NCI-H526 (cell line): ENCODE results near the gene ATP8A2.
"Not testable (repeated sequence)": the region's sequence is repeated elsewhere in the genome, so short reads cannot be mapped to it uniquely, and the experiment has no call there.

Experiments used
- DNase-seq, 2 experiments: peaks; one replicate each; lab custom pipeline; 2025; lab: John Stamatoyannopoulos, UW

Gene ATP8A2

DNA sequence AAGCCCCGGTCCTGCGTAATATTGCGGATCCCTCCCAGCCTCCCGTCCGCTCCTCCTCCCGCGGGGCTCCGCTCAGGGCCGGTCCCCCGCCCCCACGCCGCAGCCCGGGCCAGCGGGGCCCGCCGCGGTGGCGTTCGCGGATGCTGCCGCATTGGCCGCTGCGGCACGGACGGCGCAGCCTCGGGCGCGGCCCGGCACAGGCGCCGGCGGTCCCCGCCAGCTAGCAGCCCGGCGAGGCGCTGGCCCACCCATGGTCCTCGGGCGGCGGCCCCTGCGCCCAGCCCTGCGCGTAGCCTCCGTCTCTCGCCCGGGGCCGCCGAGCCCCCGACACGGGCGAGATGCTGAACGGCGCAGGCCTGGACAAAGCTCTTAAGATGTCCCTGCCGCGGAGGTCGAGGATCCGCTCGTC, at the start of gene ATP8A2:
TSS of gene ATP8A2 (plus strand) at position 100 of the 409 bp plus-strand sequence. CDS start at position 339, 239 bp downstream.
- peak in 1 of 2 experiments; percentile 72 for DNase-seq

DNA sequence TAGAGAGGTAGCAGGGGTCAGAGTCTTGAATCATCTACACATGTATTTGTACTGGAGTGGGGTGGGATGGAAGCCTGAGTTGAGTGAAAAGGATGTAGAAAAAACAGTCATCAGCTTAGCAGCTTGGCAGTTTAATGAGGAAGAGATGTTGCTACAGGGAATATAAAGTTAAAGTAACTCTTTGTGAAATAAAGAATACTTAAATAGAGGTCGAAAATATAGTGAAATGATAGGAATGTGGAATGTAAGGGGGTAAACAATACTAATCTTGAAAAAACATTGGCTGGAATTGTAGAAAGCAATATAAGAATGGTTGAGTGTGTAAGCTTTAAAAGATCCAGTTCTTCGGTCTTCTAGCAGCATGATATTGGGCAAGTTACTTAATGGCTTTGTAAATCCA, 47.7 kb upstream of the ATP8A2 start:
- DNase-seq = no peak

DNA sequence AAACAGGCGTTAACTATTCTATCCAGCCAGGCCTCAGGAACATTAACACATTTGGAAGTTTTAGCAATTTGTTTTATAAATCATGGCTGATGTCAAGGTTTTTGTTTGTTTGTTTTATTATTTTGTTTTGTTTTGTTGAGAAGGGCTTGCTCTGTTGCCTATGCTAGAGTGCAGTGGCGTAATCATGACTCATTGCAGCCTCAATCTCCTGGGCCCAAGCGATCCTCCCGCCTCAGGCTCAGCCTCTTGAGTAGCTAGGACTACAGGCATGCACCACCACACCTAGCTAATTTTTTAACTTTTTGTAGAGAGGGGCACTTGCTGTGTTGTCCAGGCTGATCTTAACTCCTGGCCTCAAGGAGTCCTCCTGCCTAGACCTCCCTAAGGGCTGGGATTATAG, 42.1 kb upstream of the ATP8A2 start:
- DNase-seq = no peak

DNA sequence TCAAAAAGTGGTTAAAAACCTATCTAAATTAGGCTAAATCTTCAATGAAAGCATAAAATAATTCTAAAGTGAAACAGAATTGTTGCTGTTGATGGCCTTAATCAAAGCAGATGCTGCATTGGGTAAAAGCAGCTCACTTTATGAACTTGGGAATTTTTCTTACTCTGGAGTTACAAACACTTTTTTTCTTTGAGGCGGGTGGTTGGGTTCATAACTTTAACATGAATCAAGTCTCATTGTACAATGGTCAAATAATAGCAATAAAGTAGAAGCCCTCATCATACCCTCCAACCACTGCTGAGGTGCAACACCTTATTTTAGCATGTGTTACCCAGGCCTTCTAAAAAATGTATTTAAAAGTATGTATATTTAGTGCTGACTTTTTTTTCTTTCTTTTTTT, 41.2 kb upstream of the ATP8A2 start:
- no peak for DNase-seq

DNA sequence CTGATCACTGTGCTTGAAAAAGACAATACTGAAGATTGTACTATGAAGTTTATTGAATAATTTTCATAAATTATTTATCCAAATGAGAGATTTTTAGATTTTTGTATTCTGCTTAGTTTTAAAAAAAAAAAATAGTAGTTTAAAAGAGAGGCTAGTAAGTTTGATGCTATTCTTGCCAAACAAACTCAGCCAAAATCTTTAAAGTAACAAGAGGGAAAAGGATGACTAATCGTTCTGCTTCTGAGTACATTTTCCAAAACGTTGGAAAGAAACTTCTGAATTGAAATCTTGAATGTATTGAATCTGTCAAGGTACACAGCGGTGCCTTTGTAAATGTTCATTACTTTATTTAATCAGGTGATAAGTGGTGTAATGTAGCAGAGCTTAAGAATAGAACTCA, 35.9 kb upstream of the ATP8A2 start:
- DNase-seq = no peak

DNA sequence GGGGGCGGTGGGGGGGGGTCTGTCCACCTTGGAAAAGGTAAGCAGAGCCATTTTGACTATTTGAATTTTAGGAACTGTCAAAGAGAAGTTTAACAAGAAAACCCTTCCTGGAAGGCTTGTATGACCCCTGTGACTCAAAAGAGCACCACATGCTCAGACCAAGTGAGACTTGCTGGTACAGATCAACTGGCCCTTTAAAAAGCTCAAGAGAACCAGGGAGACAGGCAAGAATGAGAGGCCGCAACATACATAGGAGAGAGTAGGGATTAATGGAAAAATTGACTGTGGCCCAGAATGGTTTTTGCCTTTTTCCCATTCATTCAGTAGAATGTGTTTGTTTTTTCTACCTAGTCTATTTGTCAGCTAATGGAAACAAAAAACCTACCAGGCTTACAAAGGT, 26.2 kb upstream of the ATP8A2 start:
- DNase-seq = no peak

DNA sequence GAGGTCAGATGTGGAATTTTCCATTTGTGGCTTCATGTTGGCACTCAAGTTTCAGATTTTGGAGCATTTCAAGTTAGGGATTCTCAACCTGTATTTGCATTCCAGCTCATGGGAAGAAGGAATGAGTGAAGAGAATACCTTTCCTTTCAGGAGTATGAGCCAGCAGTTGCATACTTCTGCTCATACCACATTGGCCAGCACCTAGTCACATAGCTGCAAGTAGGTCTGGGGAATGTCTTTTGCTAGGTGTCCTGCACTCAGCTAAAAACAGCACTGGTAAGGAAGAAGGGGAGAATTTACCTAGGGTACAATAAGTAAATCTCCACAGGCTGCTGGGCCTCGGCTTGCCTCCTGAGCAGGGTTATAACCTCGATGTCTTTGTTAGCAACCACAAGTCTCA, 24.6 kb upstream of the ATP8A2 start:
- DNase-seq = no peak

DNA sequence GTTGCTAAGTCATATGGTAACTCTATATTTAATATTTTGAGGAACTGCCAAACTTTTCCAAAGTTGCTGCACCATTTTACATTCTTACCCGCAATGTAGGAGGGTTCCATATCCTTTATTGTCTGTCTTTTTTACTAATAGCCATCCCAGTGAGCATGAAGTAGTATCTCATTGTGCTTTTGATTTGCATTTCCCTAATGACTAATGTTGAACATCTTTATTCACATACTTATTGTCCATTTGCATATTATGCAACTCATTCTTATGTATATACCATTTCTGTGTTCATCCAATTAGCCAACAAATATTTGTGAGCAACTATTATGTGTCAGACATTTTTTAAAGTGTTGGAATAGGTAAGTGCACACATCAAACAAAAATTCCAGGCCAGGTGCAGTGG, 20.4 kb upstream of the ATP8A2 start:
- no peak for DNase-seq

DNA sequence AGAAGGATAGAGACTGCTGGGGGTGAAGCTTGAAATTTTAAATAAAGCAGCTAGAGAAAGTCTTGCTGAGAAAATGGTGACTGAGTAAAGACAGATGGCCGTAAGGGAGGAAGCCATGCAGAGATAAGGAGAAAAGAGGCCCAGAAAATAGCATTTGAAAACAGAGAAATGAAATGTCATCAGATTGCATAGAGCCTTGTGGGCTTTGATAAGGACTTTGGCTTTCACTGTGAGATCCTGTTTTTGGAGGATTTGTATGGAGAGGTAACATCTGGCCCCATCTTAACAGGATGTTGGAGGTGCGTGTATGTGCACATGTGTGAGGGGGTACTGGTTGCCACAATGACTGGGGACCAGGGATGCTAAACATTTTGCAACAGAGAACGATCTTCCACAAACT, 19.5 kb upstream of the ATP8A2 start:
- DNase-seq = no peak

DNA sequence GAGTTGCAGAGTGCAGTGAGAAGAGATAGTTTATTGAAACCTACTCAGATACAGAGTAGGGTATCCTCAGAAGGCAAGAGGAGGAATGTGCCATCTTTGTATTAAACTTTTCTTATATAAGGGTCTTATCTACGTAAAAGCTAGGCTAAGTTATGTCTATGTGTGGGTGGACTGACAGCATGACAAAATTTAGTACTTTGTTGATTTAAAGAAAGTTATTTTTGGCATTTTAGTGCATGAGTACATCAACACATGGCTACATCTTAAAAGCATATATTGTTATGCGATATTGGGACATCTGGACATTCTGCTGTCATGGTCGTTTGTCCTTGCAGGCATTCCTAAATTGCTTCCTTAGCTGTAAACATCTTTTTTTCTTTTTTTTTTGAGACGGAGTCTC, 19.0 kb upstream of the ATP8A2 start:
- no peak for DNase-seq

DNA sequence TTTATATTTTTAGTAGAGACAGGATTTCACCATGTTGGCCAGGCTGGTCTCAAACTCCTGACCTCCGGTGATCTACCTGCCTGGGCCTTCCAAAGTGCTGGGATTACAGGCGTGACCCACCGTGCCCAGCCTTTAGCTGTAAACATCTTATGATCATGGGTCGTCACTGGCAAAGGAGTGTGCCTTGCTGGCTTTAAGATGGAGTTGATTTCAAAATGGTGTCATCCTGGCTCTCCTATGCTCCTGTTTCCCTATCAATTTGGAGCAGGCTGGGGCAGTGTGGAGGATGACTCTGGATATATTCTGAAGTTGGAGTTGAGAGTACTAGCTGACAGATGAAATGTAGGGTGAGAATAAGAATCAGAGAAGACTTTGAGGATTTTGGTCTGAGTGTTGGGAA, 18.4 kb upstream of the ATP8A2 start:
- no peak for DNase-seq

DNA sequence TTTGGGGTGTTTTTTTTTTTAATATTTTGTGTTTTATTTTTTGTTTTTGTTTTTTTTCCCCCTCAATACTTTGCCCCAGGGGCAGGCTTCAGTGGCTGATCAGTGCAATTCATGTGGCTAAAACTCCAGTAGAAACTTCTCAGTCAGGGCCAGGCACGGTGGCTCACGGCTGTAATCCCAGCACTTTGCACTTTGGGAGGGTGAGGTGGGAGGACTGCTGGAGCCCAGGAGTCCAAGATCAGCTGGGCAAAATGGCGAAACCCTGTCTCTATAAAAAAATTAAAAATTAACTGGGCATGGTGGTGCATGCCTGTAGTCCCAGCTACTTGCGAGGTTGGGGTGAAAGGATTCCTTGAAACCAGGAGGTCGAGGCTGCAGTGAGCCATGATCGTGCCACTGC, 17.4 kb upstream of the ATP8A2 start:
- DNase-seq = no peak

DNA sequence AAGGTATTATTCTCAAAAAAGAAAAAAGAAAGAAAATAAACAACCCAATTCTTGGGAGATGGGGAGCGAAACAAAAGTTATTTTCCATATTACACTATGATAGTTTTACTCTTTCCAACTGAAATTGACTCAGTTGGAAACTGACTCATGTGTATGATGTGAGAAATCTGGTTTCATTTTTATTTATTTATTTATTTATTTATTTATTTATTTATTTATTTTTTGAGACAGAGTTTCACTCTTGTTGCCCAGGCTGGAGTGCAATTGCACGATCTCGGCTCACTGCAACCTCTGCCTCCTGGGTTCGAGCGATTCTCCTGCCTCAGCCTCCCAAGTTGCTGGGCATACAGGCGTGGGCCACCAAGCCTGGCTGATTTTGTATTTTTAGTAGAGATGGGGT, 11.3 kb upstream of the ATP8A2 start:
- not testable (repeated sequence) for DNase-seq

DNA sequence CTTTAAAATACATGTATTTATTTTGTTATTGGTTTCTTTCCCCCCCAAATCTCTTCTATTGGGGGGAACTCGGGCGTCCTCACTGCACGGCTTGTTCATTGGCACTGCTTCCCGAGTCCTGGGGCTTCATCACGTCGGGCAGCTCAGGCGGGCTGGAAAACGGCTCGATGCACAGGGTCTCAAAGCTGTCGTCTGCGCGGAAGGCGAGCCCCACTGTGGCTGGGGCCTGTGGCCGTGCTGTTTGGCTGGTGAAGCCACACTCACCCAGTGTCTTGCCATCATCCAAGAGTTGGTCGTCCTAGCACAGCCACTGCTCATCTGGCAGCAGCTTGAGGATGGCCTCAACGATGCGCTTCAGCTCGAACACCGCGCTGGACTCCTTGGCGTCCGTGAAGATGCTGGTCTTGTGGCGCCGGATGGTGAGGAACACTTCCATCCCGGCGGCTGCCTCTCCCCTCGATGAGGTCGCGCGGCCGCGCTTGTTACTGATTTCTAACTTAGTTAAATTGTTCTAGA, 6.0 kb upstream of the ATP8A2 start:
- no peak for DNase-seq

DNA sequence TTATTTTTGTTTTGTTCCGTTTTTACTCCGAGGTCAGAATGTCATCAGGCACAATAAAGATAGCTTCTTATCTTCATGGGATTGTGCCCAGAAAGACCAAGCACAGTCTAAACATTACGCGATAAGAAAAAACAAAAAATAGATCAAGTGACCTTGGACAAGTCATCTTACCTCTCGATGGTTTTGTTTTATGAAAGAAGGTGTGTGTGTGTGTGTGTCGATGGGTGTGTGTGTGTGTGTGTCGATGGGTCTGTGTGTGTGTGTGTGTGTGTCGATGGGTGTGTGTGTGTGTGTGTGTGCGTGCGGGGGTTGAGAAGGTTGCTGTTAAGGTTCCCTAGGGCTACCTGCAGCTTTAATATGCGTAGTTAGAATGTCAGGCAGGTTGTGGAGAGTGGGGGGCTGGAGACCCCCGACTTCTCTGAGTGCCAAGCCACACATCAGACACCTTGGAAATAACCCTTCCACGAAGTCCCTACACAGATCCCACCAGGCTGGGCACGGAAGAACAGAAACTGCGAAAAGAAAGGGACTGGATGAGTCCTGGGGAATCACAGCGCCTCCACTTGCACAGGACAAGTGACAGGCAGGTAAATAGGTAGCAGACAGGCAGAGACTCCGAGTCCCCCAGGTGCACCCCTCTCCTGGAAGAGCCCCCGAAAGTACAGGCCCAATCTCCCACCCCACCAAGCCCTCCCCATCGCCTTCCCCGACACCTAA, 458 bp upstream of the ATP8A2 start:
- peak in 1 of 2 experiments; percentile 38 for DNase-seq

DNA sequence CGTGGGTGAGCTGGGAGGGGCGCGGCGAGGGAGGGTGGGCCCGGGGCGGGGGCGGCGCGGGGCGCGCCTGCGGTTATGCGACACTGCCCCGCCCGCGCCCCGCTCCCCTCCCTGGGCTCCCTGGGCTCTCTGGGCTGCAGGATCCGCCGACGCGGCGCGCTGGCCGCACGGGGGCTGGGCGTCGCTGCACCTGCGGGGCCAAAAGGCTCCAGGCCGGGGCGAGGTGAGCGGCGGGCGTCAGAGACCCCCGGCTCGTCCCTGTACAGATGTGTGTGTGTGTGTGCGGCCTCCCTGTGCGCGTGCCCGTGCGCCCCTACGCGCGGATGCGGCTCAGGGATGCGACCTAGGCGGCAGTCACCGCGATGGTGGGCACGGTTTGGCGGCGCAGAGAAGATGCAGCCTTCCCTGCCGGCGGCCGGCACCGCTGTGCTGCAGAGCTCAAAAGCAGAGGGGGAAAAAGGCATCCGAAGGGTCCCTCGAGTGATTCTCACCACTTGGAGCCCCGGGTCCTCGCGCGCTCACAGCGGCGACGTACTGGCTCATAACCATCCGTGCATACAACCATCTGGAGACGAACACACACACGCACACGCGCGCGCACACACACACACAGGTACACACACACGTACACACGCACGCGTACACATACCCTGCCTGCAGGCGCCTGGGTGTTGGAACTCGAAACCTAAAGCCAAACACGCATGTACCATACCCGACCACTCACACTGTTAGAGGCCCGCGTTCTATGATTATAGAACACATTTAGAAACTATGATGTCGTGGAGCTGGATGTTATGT, 709 bp downstream of the ATP8A2 start:
- DNase-seq = peak; percentile 47 to 77

DNA sequence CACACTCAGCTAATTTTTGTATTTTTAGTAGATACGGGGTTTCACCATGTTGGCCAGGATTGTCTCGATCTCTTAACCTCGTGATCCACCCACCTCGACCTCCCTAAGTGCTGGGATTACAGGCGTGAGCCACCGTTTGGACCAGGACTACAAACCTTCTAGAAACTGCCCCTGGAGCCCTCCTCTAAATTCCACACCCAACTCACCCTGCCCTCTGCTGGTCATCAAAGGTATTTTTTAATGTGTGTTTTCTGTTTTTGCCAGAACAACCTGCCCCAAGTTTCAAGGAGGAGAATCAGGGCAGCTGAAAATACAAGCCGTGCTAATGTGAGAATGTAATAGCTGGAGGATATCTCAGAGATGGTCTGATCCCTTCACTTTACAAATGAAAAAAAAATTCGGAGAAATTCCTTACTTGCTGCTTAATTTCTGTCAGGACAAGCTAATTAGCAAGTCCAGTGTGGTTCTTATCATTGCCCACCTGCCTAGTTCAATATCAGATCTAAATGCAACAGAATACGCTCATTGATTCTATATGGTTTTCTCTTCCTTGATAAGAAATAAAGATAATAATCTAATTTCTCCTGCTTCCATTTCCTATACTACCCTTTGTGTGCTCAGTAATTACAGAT, 4.1 kb downstream of the ATP8A2 start:
- DNase-seq = peak; percentile 35 to 81

DNA sequence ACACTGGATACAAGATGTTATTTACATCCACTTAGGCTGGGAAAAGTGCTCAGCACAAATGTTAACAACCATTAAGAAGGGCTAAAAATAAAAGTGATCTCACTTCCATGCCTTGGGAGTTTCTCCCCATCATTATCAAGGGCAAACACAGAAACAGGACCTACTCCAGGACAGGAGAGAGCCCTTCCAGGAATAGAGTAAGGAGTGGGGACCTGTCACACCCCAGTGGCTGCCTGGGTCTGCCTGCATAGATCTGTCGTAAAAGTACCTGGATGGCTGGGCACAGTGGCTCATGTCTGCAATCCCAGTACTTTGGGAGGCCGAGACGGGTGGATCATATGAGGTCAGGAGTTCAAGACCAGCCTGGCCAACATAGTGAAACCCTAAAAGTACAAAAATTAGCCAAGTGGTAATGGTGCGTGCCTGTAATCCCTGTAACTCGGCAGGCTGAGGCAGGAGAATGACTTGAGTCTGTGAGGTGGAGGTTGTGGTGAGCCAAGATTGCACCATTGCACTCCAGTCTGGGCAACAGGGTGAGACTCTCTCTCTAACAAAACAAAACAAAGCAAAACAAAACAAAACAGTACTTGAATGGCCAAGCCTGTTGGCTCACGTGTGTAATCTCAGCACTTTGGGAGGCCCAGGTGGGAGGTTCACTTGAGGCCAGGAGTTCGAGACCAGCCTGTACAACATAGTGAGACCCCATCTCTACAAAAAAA, 5.6 kb downstream of the ATP8A2 start:
- no peak for DNase-seq

DNA sequence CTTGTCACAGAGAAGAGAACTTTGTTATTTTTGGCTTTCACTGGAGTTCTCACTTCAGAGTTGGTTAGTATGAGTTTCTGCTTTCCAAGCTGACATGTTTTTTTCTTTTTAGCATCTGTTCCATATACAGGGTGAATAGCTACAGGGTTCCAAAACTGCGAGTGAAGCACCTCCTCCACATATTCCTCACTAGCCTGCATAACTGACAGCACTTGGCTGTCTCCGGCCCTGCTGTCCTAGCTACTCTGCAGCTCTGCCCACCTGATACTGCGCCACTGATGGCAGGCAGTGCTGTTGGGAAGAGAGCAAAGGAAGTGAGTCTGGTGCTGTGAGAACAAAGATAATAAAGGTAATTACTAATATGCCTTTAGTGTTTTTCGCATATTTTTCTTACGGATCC, 6.8 kb downstream of the ATP8A2 start:
- DNase-seq = no peak

DNA sequence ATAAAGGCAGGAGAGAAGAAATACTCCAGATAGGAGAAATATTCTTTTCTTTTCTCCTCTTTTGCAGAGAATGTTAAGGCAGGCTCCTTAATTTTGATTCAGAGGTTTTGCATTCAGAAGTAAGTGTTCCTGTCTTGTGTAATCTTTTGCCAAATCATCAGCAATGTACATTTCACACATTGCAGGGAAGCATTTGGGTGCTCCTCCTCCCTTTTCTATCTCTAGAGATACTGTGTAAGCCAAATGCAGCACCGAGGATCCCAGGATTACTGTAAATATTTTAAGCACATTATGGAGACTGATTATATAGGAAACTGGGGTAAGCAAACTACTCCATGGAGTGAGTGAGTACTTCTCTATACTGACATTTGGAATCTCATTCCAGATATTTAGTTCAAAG, 7.2 kb downstream of the ATP8A2 start:
- no peak for DNase-seq

DNA sequence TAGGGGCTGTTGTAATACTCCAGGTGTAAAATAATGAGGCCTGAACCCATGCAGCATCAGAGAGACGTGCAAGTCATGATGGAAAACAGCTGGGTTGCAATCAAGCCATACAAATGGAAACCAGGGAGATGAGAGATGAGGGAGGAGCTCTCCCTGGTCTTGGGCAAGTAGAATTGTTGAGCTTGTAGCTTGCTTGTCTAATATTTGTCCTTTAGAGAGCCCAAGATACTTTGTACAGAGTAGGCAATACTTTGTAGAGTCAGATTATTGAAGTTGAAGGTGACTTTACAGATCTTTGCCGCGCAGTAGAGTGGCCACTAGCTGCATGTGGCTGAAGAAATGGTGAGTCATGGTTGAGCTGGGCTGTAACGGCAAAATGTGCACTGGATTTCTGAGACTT, 8.3 kb downstream of the ATP8A2 start:
- no peak for DNase-seq

DNA sequence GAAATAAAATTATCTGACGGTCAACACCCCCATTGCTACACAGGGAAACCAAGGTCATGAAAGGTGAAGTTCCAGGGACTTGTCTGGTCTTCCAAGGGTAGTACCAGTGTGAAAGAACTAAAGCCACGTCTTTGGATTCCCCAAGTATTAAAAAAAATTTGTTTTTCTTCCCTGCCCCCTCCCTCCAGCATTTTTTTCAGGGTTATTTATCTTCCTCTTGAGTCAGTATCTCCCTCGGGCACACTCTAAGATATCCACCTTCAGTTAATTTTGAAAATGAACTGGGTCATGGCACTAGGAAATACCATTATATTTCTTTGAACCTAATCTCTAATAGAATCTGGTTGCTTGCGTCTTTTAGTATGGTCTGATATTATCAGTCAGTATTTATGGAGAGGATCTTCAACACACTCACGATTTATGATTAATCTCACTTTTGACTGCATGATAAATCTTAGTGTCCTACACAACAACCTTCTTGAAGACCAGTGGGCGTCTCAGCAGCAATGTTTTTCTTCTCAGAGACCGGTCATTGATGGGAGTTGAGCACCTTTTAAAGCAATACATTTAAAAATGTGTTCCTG, 9.1 kb downstream of the ATP8A2 start:
- no peak for DNase-seq
